GM18951 (cell line): ENCODE data around the gene AGAP4.
"Not testable (repeated sequence)": the region's sequence is repeated elsewhere in the genome, so short reads cannot be mapped to it uniquely, and the experiment has no call there.

Experiments used
- POLR2A ChIP-seq: IDR thresholded peaks from 4 replicates; pipeline ENCODE4 v1.6.1; 2011; ENCODE audit warnings: mild to moderate bottlenecking; ENCODE audit not compliant: insufficient read length, insufficient read depth; ENCODE audit errors: extremely low read depth
- in situ Hi-C: fragments of 300-500 bp; cut with MboI; formaldehyde crosslinking; loops from one replicate; pipeline ENCODE4 v1.12.0; 2022; ENCODE audit warnings: low sequenced_read_pairs, mixed read lengths, inconsistent platforms; ENCODE audit not compliant: unreplicated experiment

Gene AGAP4

GRCh38 chr10:45847400-45847799 is at the start of gene AGAP4:
AGAP4 (minus strand) TSS chr10:45847500; CDS start chr10:45847347, 153 bp downstream.
- in situ Hi-C loops = not testable (repeated sequence)

- in situ Hi-C loops = not testable (repeated sequence)
Observed at GRCh38 chr10:45890721-45891120, 43.4 kb upstream of the AGAP4 start.

GRCh38 chr10:45889539-45890230 is 42.4 kb upstream of the AGAP4 start:
- in situ Hi-C loops = not testable (repeated sequence)

- in situ Hi-C loops = not testable (repeated sequence)
Observed at GRCh38 chr10:45882880-45883279, 35.6 kb upstream of the AGAP4 start.

- in situ Hi-C loops = not testable (repeated sequence)
Observed at GRCh38 chr10:45865404-45865803, 18.1 kb upstream of the AGAP4 start.

- in situ Hi-C loops = not testable (repeated sequence)
Observed at GRCh38 chr10:45864264-45864663, 17.0 kb upstream of the AGAP4 start.

- in situ Hi-C loops = not testable (repeated sequence)
Observed at GRCh38 chr10:45863632-45864031, 16.3 kb upstream of the AGAP4 start.

- in situ Hi-C loops = not testable (repeated sequence)
Observed at GRCh38 chr10:45857931-45858330, 10.6 kb upstream of the AGAP4 start.

- in situ Hi-C loops = not testable (repeated sequence)
Observed at GRCh38 chr10:45848467-45848866, 1.2 kb upstream of the AGAP4 start.

GRCh38 chr10:45822918-45823317 is 24.4 kb downstream of the AGAP4 start:
- in situ Hi-C loops = not testable (repeated sequence)

- in situ Hi-C loops = not testable (repeated sequence)
Observed at GRCh38 chr10:45820107-45820830, 27.0 kb downstream of the AGAP4 start.

- in situ Hi-C loops = no loop called here
- no peak for TF ChIP-seq POLR2A
Observed at GRCh38 chr10:45819552-45819951, 27.7 kb downstream of the AGAP4 start.

GRCh38 chr10:45817912-45818311 is 29.4 kb downstream of the AGAP4 start:
- no peak for TF ChIP-seq POLR2A
- in situ Hi-C loops = no loop called here

GRCh38 chr10:45817130-45817859 is 30.0 kb downstream of the AGAP4 start:
- in situ Hi-C loops = no loop called here

GRCh38 chr10:45814146-45814545 is 33.2 kb downstream of the AGAP4 start:
- in situ Hi-C loops = not testable (repeated sequence)

More at GRCh38 chr10:45817130-45817859, 30.0 kb downstream of the AGAP4 start:
- no peak for TF ChIP-seq POLR2A

GRCh38 chr10:45812959-45813358 is 34.3 kb downstream of the AGAP4 start:
- in situ Hi-C loops = not testable (repeated sequence)
